GM23338 (cell line): ENCODE results near the gene MIGA1.

Source experiments
- CREB1 ChIP-seq: fragments of 250-450 bp; sonication (Bioruptor Pico); IDR thresholded peaks from 2 replicates; pipeline ENCODE4 v1.5.0; 2020; ENCODE audit warnings: low read depth, mild to moderate bottlenecking, moderate library complexity
- CTCF ChIP-seq, 2 experiments: fragments of 200-600 bp in 1 of 2; sonication (generic) in 1 of 2; conservative IDR thresholded peaks; 2 replicates each; pipeline versions ENCODE4 v1.5.1 to v1.6.1; 2016 to 2017; ENCODE audit warnings: antibody characterized with exemption in 2 of 2, low read depth in 2 of 2, mild to moderate bottlenecking in 2 of 2, moderate library complexity in 1 of 2
- EZH2 ChIP-seq: fragments of 200-600 bp; sonication (generic); IDR thresholded peaks from one replicate; pipeline ENCODE4 v1.8.0; 2017; ENCODE audit warnings: antibody characterized with exemption, mild to moderate bottlenecking, low read depth; ENCODE audit not compliant: unreplicated experiment
- EZH2phosphoT487 ChIP-seq: fragments of 200-600 bp; sonication (generic); IDR thresholded peaks from one replicate; pipeline ENCODE4 v1.8.1; 2018; ENCODE audit warnings: antibody characterized with exemption; ENCODE audit not compliant: unreplicated experiment
- JUNB ChIP-seq: IDR thresholded peaks from one replicate; pipeline ENCODE4 v1.6.1; 2016; ENCODE audit warnings: antibody characterized with exemption; ENCODE audit not compliant: unreplicated experiment
- POLR2AphosphoS5 ChIP-seq: IDR thresholded peaks from 2 replicates; pipeline ENCODE4 v1.6.1; 2016; ENCODE audit warnings: antibody characterized with exemption, low read depth
- REST ChIP-seq: IDR thresholded peaks from one replicate; pipeline ENCODE4 v1.6.1; 2018; ENCODE audit warnings: antibody characterized with exemption; ENCODE audit not compliant: unreplicated experiment
- STAT1 ChIP-seq: IDR thresholded peaks from one replicate; pipeline ENCODE4 v1.6.1; 2016; ENCODE audit warnings: antibody characterized with exemption; ENCODE audit not compliant: unreplicated experiment

GRCh38 chr1:77888081-77888780 is 108.8 kb downstream of the MIGA1 start, which contains the start of gene NEXN:
- TF ChIP-seq JUNB (no peak), CTCF (conservative IDR thresholded peaks at IDR 0.05; ENCODE audit: low read depth in 2 of 2) (peak in 1 of 2 experiments; percentile 24; a peak in 1 of 4 replicates), POLR2AphosphoS5 (no peak), STAT1 (no peak), EZH2phosphoT487 (no peak), REST (no peak), EZH2 (no peak), CREB1 (CRISPR knock-in tag) (no peak)
